Breast epithelium (tissue), 4 donors: ENCODE data around the gene LCP2. TPM values are rescaled to one million over a fixed set of nuclear protein-coding genes. Genes with fewer than 3 reads are reported as not detected.

ENCODE experiments used
- DNase-seq, 2 donors: peaks; one replicate each; pipeline ENCODE4 v3.0.0-alpha.2; 2019; ENCODE audit warnings: low spot score in 2 of 2
- H3K27ac ChIP-seq, 2 donors: fragments of 200-600 bp; sonication (generic) in 1 of 2; one replicate each; pipeline ENCODE4 v1.5.1; 2016 to 2019; ENCODE audit warnings: mild to moderate bottlenecking in 1 of 2
- H3K27me3 ChIP-seq, 2 donors: fragments of 200-600 bp; sonication (generic) in 1 of 2; one replicate each; pipeline versions ENCODE4 v1.5.1 to v1.6.0; 2017 to 2019; ENCODE audit warnings: control low read depth in 1 of 2, mild to moderate bottlenecking in 1 of 2
- H3K36me3 ChIP-seq: fragments of 200-600 bp; one replicate; pipeline ENCODE4 v1.5.1; 2019
- H3K4me1 ChIP-seq, 2 donors: fragments of 200-600 bp; sonication (generic); one replicate each; pipeline ENCODE4 v1.5.1; 2016 to 2019; ENCODE audit warnings: control low read depth in 1 of 2
- H3K4me3 ChIP-seq, 3 donors: fragments of 200-600 bp; sonication (generic); 1 replicate in 2 of 3; 2 replicates in 1 of 3; pipeline ENCODE4 v1.5.1; 2016 to 2019; ENCODE audit warnings: mild to moderate bottlenecking in 3 of 3, moderate library complexity in 2 of 3
- H3K9me3 ChIP-seq, 2 donors: fragments of 200-600 bp; sonication (generic) in 1 of 2; one replicate each; pipeline ENCODE4 v1.5.1; 2016 to 2019; ENCODE audit warnings: control low read depth in 1 of 2
- POLR2A ChIP-seq: fragments of 450-650 bp; IDR thresholded peaks from one replicate; pipeline ENCODE4 v1.6.1; 2016; ENCODE audit warnings: antibody characterized with exemption, mild to moderate bottlenecking, moderate library complexity
- POLR2AphosphoS5 ChIP-seq, 3 donors: sonication (generic); formaldehyde crosslinking; IDR thresholded peaks; one replicate each; pipeline ENCODE4 v1.6.1; 2017; ENCODE audit warnings: antibody characterized with exemption in 3 of 3
- intact Hi-C: fragments of 100-400 bp; cut with DNase I; formaldehyde crosslinking; loops from one replicate; pipeline ENCODE4 v1.15.1; 2023; ENCODE audit warnings: low total_unique reads
- total RNA-seq, 3 donors: library from RNA; depleted of rRNA; stranded (reverse); fragments of >200 nt; gene quantifications; one replicate each; pipeline ENCODE4 v1.1.0, GENCODE V29; 2016
- TF ChIP-seq, protein P1 (sequence below), 3 donors: fragments of 450-650 bp; IDR thresholded peaks; one replicate each; pipeline ENCODE4 v1.5.1; 2016 to 2017; ENCODE audit warnings: antibody characterized with exemption in 3 of 3, mild to moderate bottlenecking in 3 of 3, moderate library complexity in 3 of 3

The LCP2 gene
- total RNA-seq = 10 to 100 TPM; 15.4 to 41.4 (median 21.8) TPM

DNA sequence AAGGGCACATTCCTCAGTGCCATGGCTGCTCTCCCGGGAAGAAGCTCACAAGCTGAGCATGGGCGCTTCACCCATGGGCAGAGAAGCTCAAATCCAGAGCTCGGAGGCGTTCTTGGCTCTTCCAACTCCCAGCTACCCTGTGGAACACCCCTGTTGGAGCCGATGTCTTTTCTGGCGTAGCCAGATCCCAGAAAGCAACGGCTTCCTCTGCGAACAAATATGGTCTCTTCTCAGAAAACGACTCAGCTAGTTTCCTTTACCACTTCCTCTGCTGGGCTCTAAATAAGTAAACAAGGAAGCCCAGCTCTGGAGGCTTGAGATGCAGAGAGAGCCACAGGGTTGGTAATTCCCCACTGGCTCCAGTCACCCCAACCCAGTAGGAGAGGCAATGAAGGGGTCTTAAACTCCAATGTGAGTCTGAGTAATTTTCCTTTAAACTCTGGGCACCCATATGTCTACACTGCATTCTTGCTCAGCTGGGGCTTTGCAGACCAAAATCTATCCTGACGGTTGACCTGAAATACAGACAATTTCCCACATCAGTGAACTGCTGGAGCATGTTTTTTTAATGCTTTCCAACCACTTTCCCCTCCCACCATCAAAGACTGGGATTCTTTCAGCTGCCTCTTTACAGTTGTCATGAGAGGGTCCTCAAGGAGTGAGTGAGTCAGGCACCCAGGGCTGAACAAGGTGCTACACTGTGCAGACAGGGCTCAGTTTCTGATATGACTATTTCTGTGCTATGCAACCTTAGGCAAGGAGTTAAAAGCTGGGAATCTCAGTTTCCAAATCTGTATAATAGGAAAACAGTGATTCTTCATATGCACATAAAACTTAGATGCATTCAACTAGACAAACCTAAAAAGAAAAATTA, at the start of gene LCP2:
LCP2 (minus strand) TSS at position 189 of the 874 bp plus-strand sequence; CDS start at position 23, 166 bp downstream.
- H3K4me3 ChIP-seq = peak within 1 kb of the TSS; percentile 45 to 62 (median 47)
- H3K27me3 ChIP-seq = no peaks in the 10 kb centered on the region
- DNase-seq = no peak
- intact Hi-C loops = no loop called here
- H3K4me1 ChIP-seq = peaks cover 0 to 4% of the 10 kb centered on the region in 2 donors
- no peaks in the 10 kb centered on the region for H3K36me3 ChIP-seq
- H3K9me3 ChIP-seq = no peaks in the 10 kb centered on the region
- peak within 1 kb of the TSS; percentile 50 to 72 for H3K27ac ChIP-seq
- TF ChIP-seq, protein P1, sequence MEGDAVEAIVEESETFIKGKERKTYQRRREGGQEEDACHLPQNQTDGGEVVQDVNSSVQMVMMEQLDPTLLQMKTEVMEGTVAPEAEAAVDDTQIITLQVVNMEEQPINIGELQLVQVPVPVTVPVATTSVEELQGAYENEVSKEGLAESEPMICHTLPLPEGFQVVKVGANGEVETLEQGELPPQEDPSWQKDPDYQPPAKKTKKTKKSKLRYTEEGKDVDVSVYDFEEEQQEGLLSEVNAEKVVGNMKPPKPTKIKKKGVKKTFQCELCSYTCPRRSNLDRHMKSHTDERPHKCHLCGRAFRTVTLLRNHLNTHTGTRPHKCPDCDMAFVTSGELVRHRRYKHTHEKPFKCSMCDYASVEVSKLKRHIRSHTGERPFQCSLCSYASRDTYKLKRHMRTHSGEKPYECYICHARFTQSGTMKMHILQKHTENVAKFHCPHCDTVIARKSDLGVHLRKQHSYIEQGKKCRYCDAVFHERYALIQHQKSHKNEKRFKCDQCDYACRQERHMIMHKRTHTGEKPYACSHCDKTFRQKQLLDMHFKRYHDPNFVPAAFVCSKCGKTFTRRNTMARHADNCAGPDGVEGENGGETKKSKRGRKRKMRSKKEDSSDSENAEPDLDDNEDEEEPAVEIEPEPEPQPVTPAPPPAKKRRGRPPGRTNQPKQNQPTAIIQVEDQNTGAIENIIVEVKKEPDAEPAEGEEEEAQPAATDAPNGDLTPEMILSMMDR (IDR thresholded peaks at IDR 0.05) = no peak
- TF ChIP-seq POLR2A = no peak
- TF ChIP-seq POLR2AphosphoS5 (IDR thresholded peaks at IDR 0.05) = no peak

DNA sequence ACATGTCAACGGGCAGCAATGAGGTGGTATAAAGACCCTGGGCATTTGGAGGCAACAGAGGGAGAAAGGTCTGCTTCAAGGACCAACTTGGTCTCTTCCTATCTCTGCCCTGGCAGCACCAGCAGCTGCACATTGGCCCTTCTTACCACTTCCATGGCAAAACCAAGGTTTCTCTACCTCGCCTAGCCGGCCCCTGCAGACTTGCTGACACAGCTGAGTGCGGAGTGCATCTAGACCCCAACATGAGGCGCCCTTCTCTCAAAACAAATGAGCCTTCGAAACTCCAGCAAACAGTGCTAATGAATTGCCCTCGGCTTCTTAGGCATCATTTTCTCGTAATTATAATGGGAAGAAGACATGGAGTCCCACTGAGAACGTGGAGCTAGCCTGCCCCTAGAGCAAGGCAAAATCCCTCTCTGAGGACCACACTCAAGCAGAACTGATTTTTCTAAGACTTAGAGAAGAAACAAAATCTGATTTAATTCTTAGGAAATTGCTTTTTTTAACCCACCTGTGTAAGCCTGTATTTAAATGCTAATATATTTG, 49.5 kb upstream of the LCP2 start:
- intact Hi-C loops = no loop called here
- TF ChIP-seq POLR2A (no peak), POLR2AphosphoS5 (IDR thresholded peaks at IDR 0.05) (no peak)
- TF ChIP-seq, protein P1 (IDR thresholded peaks at IDR 0.05) = no peak
- Histone ChIP-seq H3K36me3 (no peaks in the 10 kb centered on the region), H3K4me3 (no peak overlapping the region), H3K27me3 (no peaks in the 10 kb centered on the region), H3K9me3 (peaks cover 0 to 4% of the 10 kb centered on the region in 2 donors), H3K4me1 (no peaks in the 10 kb centered on the region), H3K27ac (peak overlapping the region in 1 of 2 donors; percentile 7)
- no peak for DNase-seq

DNA sequence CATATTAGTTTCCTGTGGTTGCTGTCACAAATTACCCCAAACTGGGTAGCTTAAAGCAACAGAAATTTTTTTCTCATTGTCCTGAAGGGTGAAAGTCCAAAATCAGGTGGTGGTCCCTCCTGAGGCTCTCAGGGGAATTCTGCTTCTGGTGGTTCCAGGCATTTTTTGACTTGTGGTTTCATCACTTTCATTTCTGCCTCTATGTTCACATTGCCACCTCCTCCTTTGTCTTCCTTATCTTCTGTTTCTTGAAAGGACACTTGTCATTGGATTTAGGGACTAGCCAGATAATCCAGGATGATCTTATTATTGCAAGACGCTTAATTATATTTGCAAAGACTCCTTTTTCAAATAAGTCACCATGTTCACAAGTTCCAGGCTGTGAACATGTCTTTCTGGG, 48.4 kb upstream of the LCP2 start:
- Histone ChIP-seq H3K27ac (no peak overlapping the region), H3K36me3 (no peaks in the 10 kb centered on the region), H3K4me3 (no peak overlapping the region), H3K9me3 (peaks cover 0 to 4% of the 10 kb centered on the region in 2 donors), H3K27me3 (no peaks in the 10 kb centered on the region), H3K4me1 (no peaks in the 10 kb centered on the region)
- TF ChIP-seq POLR2AphosphoS5 (IDR thresholded peaks at IDR 0.05) = no peak
- TF ChIP-seq POLR2A = no peak
- TF ChIP-seq, protein P1 (IDR thresholded peaks at IDR 0.05) = no peak
- intact Hi-C loops = no loop called here
- no peak for DNase-seq

DNA sequence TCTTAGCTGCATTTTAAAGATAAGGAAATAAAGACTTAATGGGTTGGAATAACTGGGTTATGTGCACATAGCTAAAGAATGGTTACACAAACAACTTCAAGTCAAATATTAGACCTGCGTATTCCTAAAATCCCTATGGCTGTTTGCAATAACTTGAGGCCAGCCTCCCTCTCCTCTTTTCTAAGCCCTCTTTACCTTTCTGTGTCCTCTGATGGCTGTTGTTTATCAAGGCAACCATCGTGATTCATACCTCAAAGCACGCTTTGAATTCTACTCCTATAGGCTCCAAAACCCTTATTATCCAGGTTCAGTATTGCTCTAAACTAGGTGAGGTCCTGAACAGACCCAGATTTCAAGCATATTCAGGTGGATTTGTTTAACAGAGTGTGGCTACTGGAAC, 45.6 kb upstream of the LCP2 start:
- intact Hi-C loops = no loop called here
- H3K4me3 ChIP-seq = no peak overlapping the region
- peaks cover 0 to 4% of the 10 kb centered on the region in 2 donors for H3K9me3 ChIP-seq
- no peaks in the 10 kb centered on the region for H3K27me3 ChIP-seq
- H3K27ac ChIP-seq = no peak overlapping the region
- H3K36me3 ChIP-seq = no peaks in the 10 kb centered on the region
- DNase-seq = no peak
- TF ChIP-seq, protein P1 (IDR thresholded peaks at IDR 0.05) = no peak
- no peak for TF ChIP-seq POLR2A
- TF ChIP-seq POLR2AphosphoS5 (IDR thresholded peaks at IDR 0.05) = no peak
- H3K4me1 ChIP-seq = no peaks in the 10 kb centered on the region

DNA sequence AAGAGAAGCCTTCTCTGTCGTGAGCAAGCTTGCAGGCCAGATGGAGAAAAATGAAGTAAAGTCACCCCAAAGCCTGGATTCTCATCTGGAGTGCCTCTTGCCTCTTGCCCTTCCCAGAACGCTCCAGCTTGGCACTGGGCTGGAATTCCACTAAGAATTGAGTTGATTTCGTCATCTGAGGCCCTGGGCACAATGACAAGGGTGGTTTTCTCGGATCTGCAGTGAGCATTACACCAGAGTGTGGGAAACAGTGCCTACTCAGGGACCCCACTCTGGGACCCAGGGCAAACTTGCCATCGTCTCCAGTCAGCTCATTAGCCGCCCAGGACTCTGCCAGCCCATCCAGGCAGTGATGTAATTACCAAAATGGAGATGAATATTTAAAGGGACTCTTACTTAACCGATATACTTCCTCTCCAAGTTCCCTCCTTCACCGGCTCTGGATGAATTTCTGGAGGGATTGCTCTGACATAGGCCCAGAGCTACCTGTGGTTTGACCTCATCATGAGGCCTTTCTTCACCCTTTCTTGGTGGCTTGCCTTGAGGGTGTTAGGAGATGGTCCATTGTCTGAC, 44.7 kb upstream of the LCP2 start:
- intact Hi-C loops = no loop called here
- H3K36me3 ChIP-seq = no peaks in the 10 kb centered on the region
- no peaks in the 10 kb centered on the region for H3K27me3 ChIP-seq
- no peak for DNase-seq
- H3K4me1 ChIP-seq = no peaks in the 10 kb centered on the region
- TF ChIP-seq POLR2AphosphoS5 (IDR thresholded peaks at IDR 0.05) (no peak), POLR2A (no peak)
- TF ChIP-seq, protein P1 (IDR thresholded peaks at IDR 0.05) = no peak
- H3K27ac ChIP-seq = no peak overlapping the region
- H3K9me3 ChIP-seq = peaks cover 0 to 4% of the 10 kb centered on the region in 2 donors
- H3K4me3 ChIP-seq = no peak overlapping the region
